Right lobe of liver (tissue), 6 donors: ENCODE measurements around the gene RELN. TPM values are rescaled to one million over a fixed set of nuclear protein-coding genes. Genes with fewer than 3 reads are reported as not detected.

ENCODE experiments used
- ATAC-seq, 4 donors: fragments of 200-7000 bp; cut with Tn5 transposase; one replicate each; pipeline ENCODE4 v1.9.1; 2020; ENCODE audit warnings: mild to moderate bottlenecking in 4 of 4, moderate library complexity in 4 of 4
- DNase-seq, 3 donors: peaks; one replicate each; pipeline ENCODE4 v3.0.0-alpha.2; 2020
- H3K27ac ChIP-seq, 3 donors: fragments of 200-600 bp; one replicate each; pipeline ENCODE4 v1.8.0; 2022
- H3K27me3 ChIP-seq, 2 donors: fragments of 200-600 bp; one replicate each; pipeline ENCODE4 v1.8.0; 2022
- H3K36me3 ChIP-seq, 4 donors: fragments of 200-600 bp; sonication (generic) in 1 of 4; one replicate each; pipeline versions ENCODE4 v1.5.1 to v1.8.0; 2017 to 2022; ENCODE audit warnings: control low read depth in 1 of 4
- H3K4me1 ChIP-seq, 4 donors: fragments of 200-600 bp; sonication (generic) in 1 of 4; one replicate each; pipeline versions ENCODE4 v1.5.1 to v1.8.0; 2017 to 2022; ENCODE audit warnings: control low read depth in 1 of 4
- H3K4me3 ChIP-seq, 3 donors: fragments of 200-600 bp; one replicate each; pipeline ENCODE4 v1.8.0; 2022
- H3K9me3 ChIP-seq, 4 donors: fragments of 200-600 bp; sonication (generic) in 1 of 4; one replicate each; pipeline versions ENCODE4 v1.5.1 to v1.8.0; 2017 to 2022; ENCODE audit warnings: control low read depth in 1 of 4
- POLR2A ChIP-seq: fragments of 450-650 bp; IDR thresholded peaks from one replicate; pipeline ENCODE4 v1.6.1; 2017; ENCODE audit warnings: antibody characterized with exemption, mild to moderate bottlenecking
- WGBS: methylation state at CpG from one replicate; pipeline ENCODE4 v1.1.6; 2018; ENCODE audit warnings: low coverage, low lambda C conversion rate; ENCODE audit not compliant: insufficient coverage; ENCODE audit errors: missing lambda C conversion rate; 5-methylcytosine and 5-hydroxymethylcytosine counted together
- intact Hi-C, 2 donors: fragments of 100-400 bp; cut with DNase I; formaldehyde crosslinking; loops; one replicate each; pipeline versions ENCODE4 v1.11.2 to v1.14.1; 2022
- total RNA-seq, 6 experiments: library from RNA; depleted of rRNA in 2 of 6; stranded (reverse); fragments of >200 nt in 2 of 6; fragmentation: NEBNext Ultra II Directional in 3 of 6; extraction: Animal tissue kit (Norgen Biotek cat#: 25700) in 3 of 6; gene quantifications; one replicate each; pipeline versions ENCODE4 v1.1.0 to v1.2.4, GENCODE V29; 2016 to 2023
- TF ChIP-seq, protein P1 (sequence below), 4 donors: fragments of 200-600 bp in 3 of 4; fragments of 450-650 bp in 1 of 4; IDR thresholded peaks; one replicate each; pipeline versions ENCODE4 v1.5.1 to v1.8.0; 2016 to 2022; ENCODE audit warnings: antibody characterized with exemption in 4 of 4, mild to moderate bottlenecking in 2 of 4
- donor health status: DM: no; HTN: yes; CAD: no.
- donor health status: DM: no; HTN: no; CAD: no.
- donor health status: DM: no; HTN: no; CAD: no.
- donor health status: DM: no; HTN: yes; CAD: no.
- donor health status: DM: no; HTN: yes; CAD: no.

RELN gene
- total RNA-seq, 6 experiments from 2014 or later: 11.9 to 35.7 (median 18.9) TPM

DNA sequence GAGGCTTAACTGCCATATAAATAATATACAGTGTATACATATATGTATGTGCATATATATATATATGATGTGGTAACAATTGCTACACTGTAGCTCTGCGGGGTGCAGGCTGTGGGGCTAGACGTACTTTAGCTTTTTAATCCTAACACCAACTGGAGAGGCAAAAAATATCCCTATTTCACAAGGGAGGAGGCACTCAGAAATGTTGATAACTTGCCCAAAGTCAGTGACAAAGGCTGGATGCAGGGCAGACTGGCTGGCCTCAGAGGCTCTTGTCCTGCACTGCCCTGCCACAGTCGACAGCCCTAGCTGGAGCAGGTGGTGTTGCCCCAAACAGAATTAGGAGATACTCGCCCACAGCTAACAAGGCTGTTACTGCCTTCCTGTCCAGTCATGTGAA, 1.5 kb upstream of the RELN start:
- H3K9me3 ChIP-seq: no peaks in the 10 kb centered on the region
- intact Hi-C loops: no loop called here
- peak overlapping the region in 2 of 3 donors; percentile 54 to 60 for H3K4me3 ChIP-seq
- no peaks in the 10 kb centered on the region for H3K27me3 ChIP-seq
- no peaks in the 10 kb centered on the region for H3K36me3 ChIP-seq
- H3K27ac ChIP-seq: peak overlapping the region in 2 of 3 donors; percentile 68 to 81
- DNase-seq (peak in 2 of 3 donors; percentile 40 to 50), ATAC-seq (peak; percentile 63 to 78 (median 66))
- 14% methylated on average over 4 of the region's 4 CpGs for WGBS
- TF ChIP-seq, protein P1, sequence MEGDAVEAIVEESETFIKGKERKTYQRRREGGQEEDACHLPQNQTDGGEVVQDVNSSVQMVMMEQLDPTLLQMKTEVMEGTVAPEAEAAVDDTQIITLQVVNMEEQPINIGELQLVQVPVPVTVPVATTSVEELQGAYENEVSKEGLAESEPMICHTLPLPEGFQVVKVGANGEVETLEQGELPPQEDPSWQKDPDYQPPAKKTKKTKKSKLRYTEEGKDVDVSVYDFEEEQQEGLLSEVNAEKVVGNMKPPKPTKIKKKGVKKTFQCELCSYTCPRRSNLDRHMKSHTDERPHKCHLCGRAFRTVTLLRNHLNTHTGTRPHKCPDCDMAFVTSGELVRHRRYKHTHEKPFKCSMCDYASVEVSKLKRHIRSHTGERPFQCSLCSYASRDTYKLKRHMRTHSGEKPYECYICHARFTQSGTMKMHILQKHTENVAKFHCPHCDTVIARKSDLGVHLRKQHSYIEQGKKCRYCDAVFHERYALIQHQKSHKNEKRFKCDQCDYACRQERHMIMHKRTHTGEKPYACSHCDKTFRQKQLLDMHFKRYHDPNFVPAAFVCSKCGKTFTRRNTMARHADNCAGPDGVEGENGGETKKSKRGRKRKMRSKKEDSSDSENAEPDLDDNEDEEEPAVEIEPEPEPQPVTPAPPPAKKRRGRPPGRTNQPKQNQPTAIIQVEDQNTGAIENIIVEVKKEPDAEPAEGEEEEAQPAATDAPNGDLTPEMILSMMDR (IDR thresholded peaks at IDR 0.05): no peak
- TF ChIP-seq POLR2A: no peak
- peaks cover 0 to 14% (median 5%) of the 10 kb centered on the region in 4 donors for H3K4me1 ChIP-seq

DNA sequence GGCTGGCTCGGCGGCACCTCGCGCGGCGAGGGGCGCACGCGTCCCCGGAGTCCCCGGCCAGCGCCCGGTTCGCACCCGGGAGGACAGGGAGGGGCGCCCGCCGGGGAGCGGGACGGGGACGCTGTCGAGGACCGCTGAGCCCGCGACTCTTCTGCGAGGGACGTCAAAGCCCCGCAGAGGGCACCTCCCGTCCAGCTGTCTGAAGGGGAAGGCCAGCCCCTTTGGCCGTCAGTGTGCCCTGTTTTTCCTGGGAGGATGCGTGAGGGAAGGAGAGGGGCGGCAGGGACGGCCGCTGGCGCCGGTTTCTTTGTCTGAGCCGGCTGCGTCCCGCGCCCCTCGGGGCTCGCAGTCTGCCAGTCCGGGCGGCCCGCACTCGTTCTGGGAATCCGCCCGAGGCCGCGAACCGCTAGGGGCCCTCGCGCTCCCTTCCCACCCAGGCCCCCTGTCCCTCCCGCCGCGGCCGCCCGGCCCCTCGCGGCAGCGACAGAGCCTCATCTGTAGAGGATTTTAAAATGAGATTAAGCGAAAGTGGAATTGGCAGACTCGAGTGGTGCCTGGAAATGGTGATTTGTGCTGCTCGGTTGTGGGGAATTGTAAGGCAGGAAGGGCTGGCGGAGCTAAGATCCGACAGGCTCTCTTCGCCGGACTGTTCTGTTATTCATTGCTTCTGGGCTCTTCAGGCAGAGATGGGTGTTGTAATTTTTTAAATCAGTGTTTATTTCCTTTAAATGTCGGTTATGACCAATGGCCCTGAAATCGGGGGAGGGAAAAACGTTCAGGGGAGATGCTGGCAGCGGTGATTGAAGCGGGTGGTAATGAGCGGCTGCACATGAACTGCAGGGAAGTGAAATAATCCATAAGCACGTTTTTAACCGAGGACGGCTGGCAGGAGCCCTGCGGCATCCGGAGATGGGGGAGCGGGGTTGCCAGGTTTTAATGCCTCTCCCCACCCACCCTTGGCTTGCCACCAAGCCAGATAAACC, 618 bp upstream of the RELN start:
- TF ChIP-seq, protein P1 (IDR thresholded peaks at IDR 0.05): peak in 3 of 4 donors; percentile 22 to 36 (median 26)
- TF ChIP-seq POLR2A: no peak
- WGBS: under 1% methylated on average over 37 of the region's 80 CpGs
- no peaks in the 10 kb centered on the region for H3K27me3 ChIP-seq

DNA sequence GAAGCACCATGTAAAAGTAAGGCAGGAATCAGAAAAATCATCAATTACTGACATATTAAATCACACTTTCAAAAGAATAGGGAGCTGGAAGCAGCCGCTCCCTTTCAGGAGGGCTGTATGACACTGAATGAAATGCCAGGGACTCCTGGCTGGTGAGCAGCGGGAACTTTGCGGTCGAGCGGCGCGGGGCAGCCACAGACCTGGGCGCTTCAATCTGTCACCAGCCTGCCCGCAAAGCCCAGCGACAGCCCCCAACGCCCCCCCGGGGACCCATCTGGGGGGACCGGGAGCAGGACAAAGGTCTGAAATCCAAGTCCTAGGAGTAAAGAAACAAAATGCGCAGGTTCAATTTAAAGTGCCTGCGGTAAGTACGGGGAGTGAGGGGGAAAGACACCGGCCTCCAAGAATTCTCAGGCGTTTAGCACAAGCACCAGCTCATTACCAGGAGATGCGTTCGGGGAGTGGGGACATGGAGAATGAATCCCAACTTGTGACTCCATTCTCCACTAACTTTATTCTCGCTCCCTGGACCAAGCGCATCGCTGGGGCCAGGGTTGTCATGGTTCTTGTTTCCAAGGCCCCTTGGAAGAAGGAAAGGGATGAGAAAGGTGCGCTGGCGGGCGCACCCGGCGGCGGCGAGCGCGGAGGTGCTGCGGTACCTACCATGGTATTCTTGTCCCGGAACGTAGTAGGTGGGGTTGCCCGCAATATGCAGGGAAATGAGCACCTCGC, 824 bp downstream of the RELN start:
- Histone ChIP-seq H3K27ac (peak overlapping the region; percentile 30 to 68 (median 48)), H3K27me3 (no peaks in the 10 kb centered on the region), H3K4me1 (peaks cover 0 to 8% (median 4%) of the 10 kb centered on the region in 4 donors), H3K4me3 (peak overlapping the region; percentile 41 to 60 (median 51)), H3K9me3 (no peaks in the 10 kb centered on the region), H3K36me3 (no peaks in the 10 kb centered on the region)
- intact Hi-C loops: no loop called here
- TF ChIP-seq, protein P1 (IDR thresholded peaks at IDR 0.05): no peak
- no peak for TF ChIP-seq POLR2A
- 7% methylated on average over 31 of the region's 37 CpGs for WGBS
- peak in 1 of 3 donors; percentile 25 for DNase-seq
- peak in 3 of 4 donors; percentile 2 to 21 (median 11) for ATAC-seq

More for the DNA sequence above, 618 bp upstream of the RELN start:
- intact Hi-C loops: no loop called here
- DNase-seq (peak; percentile 49 to 65 (median 63)), ATAC-seq (peak; percentile 67 to 79 (median 71))
- Histone ChIP-seq H3K36me3 (no peaks in the 10 kb centered on the region), H3K9me3 (no peaks in the 10 kb centered on the region), H3K27ac (peak overlapping the region; percentile 66 to 81 (median 68)), H3K4me1 (peaks cover 0 to 8% (median 4%) of the 10 kb centered on the region in 4 donors), H3K4me3 (peak overlapping the region; percentile 54 to 60 (median 56))

DNA sequence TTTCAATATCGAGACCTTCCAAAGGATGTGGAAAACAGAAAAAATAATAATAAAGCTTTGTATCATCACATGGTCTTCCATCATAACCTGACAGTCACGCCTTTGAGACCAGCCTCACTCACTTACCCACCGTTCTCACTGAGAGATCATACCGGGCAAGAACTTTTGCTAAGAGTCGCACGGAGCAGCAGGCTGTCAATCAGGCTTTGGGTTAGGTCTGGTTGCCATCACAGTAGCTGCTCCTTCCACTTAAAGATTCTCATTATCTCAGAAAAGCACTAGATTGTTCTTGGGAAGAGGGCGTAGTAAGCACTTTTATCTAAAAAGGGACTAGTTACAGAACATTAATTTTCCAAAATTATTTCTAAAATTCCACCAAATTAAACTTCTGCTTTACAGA, 2.0 kb downstream of the RELN start:
- WGBS: 50% methylated on average over 7 of the region's 7 CpGs
- H3K36me3 ChIP-seq: no peaks in the 10 kb centered on the region
- H3K9me3 ChIP-seq: no peaks in the 10 kb centered on the region
- peaks cover 0 to 8% (median 4%) of the 10 kb centered on the region in 4 donors for H3K4me1 ChIP-seq
- no peaks in the 10 kb centered on the region for H3K27me3 ChIP-seq
- DNase-seq: no peak
- H3K27ac ChIP-seq: peak overlapping the region in 1 of 3 donors; percentile 48
- TF ChIP-seq, protein P1 (IDR thresholded peaks at IDR 0.05): no peak
- no peak for TF ChIP-seq POLR2A
- intact Hi-C loops: no loop called here
- H3K4me3 ChIP-seq: peak overlapping the region in 2 of 3 donors; percentile 4 to 60
- ATAC-seq: no peak
